ENCODE data around the gene PDLIM5.

PDLIM5 gene

DNA sequence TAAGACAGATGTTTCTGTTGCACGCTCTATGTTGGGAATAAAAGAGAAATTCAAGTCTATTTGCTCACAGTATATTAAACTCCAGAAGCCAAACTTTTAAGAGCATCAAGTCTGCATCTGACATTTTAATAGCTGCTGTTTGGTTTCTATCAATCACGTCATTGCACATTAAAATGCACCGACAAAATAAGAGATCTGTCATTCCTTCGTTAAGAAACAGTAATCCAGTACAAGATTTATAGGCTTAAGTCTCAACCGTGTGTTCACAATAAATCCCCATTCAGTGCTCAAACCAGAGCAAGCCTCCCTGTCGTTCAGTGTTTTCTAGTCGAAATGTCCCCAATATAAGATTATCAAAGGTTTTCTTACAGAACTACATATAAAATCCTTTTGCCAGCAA, 217.0 kb downstream of the PDLIM5 start:
- TF ChIP-seq, protein P1, sequence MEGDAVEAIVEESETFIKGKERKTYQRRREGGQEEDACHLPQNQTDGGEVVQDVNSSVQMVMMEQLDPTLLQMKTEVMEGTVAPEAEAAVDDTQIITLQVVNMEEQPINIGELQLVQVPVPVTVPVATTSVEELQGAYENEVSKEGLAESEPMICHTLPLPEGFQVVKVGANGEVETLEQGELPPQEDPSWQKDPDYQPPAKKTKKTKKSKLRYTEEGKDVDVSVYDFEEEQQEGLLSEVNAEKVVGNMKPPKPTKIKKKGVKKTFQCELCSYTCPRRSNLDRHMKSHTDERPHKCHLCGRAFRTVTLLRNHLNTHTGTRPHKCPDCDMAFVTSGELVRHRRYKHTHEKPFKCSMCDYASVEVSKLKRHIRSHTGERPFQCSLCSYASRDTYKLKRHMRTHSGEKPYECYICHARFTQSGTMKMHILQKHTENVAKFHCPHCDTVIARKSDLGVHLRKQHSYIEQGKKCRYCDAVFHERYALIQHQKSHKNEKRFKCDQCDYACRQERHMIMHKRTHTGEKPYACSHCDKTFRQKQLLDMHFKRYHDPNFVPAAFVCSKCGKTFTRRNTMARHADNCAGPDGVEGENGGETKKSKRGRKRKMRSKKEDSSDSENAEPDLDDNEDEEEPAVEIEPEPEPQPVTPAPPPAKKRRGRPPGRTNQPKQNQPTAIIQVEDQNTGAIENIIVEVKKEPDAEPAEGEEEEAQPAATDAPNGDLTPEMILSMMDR (IDR thresholded peaks at IDR 0.05; ENCODE audit: extremely low read depth, missing control alignments), result no peak
- DNase-seq (ENCODE audit: low spot score), result no peak

DNA sequence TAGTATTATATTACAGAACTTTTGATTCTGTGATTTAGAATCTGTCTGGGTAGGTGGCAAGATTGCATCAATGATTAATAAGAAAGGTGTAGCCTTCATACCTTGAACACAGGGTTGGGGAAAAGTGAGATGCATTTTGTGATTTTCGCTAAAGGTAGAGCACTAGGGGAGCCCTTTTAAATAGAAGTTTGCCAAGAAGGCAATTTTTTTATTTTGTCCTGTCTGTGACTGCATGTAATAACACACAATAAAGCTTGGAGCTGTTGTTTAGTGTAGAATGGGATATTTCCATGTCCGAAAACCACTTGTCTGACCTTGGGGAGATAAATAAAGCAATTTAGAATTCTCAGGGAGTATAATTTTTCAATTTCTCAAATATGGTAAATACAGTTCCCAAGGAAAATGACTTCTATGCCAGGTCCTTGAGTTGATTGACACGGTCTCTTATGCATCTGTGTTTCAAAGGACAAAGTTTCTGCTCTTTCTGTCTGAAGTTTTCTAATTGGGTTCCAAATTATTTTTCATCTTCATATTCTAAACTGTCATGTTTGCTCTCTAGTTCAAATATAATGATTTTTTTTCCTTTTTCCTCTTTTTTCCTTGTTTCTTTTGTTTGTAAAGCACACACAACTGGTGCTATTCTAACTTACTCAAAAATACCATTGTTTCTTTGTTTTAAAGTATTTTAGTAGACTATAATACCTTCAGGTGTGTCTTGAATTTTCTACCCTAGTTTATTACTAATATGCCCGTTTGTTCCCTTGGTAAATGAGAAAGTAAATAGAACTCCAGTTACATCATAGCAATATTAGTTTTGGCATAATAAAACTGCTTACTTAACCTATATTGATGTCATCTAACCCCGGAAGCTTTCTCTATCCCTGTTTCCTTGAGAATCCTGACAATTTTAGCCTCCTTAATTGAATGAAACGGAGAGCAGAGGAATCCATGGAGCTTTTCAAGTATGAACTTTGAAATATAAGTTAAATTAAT, 218.2 kb downstream of the PDLIM5 start:
- DNase-seq (ENCODE audit: low spot score), result no peak
- TF ChIP-seq, protein P1 (IDR thresholded peaks at IDR 0.05; ENCODE audit: extremely low read depth, missing control alignments), result no peak

DNA sequence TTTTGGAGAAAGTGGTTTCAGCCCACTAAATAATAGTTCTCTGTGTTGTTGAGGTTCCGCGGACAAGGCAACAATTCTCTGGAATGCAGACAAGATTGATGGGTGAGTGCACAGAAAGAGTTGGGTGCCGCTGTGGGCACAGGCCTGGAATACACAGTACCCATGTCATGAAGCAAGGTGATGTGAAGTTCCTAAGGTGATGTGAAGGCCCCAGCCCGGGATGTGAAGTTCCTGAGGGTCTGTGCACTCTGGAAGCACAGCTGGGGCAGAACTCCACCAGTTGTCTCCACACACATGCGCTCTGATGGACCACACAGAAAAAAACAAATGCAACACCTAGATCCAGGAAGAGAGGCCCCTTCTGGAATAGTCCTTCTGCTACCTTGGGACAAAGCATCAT, 219.4 kb downstream of the PDLIM5 start:
- TF ChIP-seq, protein P1 (IDR thresholded peaks at IDR 0.05; ENCODE audit: extremely low read depth, missing control alignments), result no peak
- DNase-seq (ENCODE audit: low spot score), result no peak

DNA sequence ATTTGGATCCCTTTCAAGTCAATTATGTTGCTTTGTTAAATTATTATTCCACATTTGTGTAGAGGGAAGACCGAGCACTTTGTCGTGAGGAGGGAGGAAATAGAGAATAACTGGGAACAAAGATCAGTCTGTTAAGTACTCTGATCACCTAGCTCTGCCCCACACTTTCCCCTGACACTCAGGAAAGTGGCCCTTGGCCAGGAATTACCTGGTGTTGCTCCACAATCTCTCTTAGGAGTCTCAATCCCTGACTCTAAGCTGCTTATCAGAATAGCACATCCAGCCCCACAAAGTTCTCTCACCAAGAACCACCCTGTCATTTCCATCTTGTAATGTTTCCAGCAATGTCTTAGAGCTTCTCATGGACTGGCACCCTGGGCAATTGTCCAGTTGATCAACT, 222.2 kb downstream of the PDLIM5 start:
- DNase-seq (ENCODE audit: low spot score), result no peak
- TF ChIP-seq, protein P1 (IDR thresholded peaks at IDR 0.05; ENCODE audit: extremely low read depth, missing control alignments), result no peak

DNA sequence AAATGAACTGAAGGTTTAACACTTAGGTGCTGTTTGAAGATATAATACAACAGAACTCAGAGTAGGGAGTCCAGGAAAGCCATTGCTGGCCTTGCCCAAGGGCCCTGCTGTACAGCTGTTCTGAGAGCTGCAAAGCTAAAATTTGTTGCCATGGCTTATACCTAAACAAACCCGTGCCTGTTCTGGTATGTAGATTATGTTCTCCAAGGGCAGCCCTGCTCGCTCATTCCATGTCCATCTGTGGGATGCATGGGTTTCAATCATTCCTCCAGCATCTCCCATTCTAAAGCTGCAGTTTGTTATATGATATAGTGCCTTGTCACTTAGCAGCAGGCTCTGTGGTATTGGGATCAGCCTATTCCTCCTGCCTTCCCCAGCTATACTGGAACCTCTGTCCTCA, 225.2 kb downstream of the PDLIM5 start:
- no peak for DNase-seq (ENCODE audit: low spot score)
- TF ChIP-seq, protein P1 (IDR thresholded peaks at IDR 0.05; ENCODE audit: extremely low read depth, missing control alignments), result no peak

DNA sequence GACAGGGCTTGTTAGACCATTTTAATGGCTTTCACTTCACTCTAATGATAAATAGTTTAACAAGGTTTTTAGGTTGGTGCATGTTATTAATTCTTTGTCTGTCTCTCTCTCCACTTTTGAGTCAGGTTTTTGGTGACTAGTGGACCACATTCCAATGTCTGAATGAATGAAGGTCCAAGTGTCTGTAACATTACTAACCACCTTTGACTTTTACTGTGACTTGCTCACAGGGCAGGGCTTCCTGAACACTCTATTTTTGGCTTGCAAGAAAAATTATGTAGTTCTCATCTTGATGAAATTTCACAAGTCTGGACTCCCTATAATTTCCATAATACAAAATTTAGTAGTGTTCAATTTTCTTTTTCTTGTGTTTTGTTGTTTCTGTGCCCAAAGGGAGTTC, 227.2 kb downstream of the PDLIM5 start:
- TF ChIP-seq, protein P1 (IDR thresholded peaks at IDR 0.05; ENCODE audit: extremely low read depth, missing control alignments), result no peak
- DNase-seq (ENCODE audit: low spot score), result no peak

DNA sequence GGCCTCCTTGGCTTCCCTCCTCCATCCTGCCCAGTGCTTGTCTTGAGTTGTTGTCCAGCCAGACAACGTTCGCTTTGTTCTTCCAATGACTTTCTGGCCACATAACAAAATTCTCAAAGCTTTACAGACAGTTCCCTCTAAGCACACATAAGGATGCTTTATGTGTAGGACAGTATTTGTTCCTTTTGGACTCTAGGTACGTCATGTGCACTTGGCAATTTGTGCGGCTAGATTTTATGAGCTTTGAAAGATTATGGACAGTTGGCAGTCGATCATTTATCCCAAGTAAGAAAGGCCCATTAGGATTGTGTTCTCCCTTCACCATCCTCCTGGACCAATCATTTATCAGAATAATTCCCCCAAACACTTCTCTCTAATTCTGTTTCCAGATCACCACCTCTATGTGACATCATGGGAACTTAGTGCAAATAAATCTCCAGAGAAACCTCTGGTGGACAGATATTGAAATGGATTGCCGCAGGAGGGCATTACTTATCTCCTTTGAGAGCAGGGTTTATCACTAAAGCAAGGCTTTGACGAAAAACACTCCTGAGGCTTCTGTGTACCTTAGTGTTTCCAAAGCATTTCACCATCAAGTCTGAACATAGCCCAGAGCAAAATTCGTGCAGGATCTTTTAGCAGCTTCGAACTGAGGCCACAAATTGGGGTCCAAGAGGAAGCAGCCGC, 228.6 kb downstream of the PDLIM5 start:
- DNase-seq (ENCODE audit: low spot score), result no peak
- TF ChIP-seq, protein P1 (IDR thresholded peaks at IDR 0.05; ENCODE audit: extremely low read depth, missing control alignments), result no peak
